Measurements from ENCODE around the gene DGCR8. TPM values are rescaled to one million over a fixed set of nuclear protein-coding genes. Genes with fewer than 3 reads are reported as not detected.

Gene DGCR8
- total RNA-seq, 1 donor from 2014 or later, result 32.5 TPM

GRCh38 chr22:20155330-20156041 is 75.4 kb downstream of the DGCR8 start:
- DNase-seq (ENCODE audit: low spot score), result no peak
- peak overlapping the region; percentile 51 for H3K4me3 Mint-ChIP-seq (ENCODE audit: unreplicated experiment)
- H3K27ac Mint-ChIP-seq (ENCODE audit: unreplicated experiment), result no peak overlapping the region
- no peaks in the 10 kb centered on the region for H3K27me3 Mint-ChIP-seq (ENCODE audit: low read depth)
- H3K9me3 Mint-ChIP-seq (ENCODE audit: low read depth), result no peaks in the 10 kb centered on the region
- no peak for TF ChIP-seq CTCF (IDR thresholded peaks at IDR 0.05)
- H3K4me1 Mint-ChIP-seq (ENCODE audit: low read depth), result peaks cover 12% of the 10 kb centered on the region
- H3K36me3 Mint-ChIP-seq (ENCODE audit: low read depth), result no peaks in the 10 kb centered on the region

- Mint-ChIP-seq H3K36me3 (ENCODE audit: low read depth) (no peaks in the 10 kb centered on the region), H3K9me3 (ENCODE audit: low read depth) (no peaks in the 10 kb centered on the region), H3K4me1 (ENCODE audit: low read depth) (peaks cover 12% of the 10 kb centered on the region), H3K4me3 (ENCODE audit: unreplicated experiment) (no peak overlapping the region), H3K27me3 (ENCODE audit: low read depth) (no peaks in the 10 kb centered on the region), H3K27ac (ENCODE audit: unreplicated experiment) (no peak overlapping the region)
- no peak for TF ChIP-seq CTCF (IDR thresholded peaks at IDR 0.05)
- DNase-seq (ENCODE audit: low spot score), result no peak
Measured at GRCh38 chr22:20156042-20156389, 76.0 kb downstream of the DGCR8 start.

DNA sequence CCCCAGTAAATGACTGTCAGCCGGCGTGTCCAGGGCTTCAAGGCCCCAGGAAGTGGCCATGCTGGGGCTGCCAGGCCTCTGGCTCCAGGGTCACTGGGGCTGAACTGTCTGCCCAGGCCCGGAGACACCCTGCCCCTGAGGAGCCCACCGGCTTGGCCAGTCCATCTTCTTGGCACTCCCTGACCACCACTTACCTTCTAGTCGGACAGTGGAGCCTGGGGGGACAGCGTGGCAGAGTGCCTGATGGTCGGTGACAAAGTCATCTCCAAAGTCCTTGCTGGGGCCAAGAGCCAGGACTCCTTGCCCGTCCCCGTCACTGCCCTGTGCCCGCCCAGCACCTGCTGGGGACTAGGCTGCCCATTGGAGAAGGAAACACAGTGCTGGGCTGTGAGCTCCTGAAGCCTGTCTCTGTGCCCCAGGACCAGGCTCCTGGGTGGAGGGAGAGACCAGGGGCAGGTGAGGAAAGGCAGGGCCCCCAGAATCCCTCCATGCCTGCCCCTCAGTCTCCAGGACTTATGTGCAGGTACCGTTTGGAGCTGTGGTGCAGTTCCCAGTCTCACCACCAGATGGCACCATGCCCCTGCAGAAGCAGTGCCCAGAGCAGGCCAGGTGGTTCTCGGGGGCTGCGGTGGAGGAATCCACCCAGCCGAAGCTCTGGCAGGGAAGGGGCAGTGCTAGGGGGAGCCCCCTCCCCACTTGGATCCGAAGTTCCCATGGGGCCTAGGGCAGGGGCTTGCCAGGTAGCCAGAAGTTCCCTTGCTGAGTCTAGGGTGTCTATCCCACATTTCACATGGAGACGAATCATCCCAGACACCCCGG is 76.8 kb downstream of the DGCR8 start:
- H3K4me3 Mint-ChIP-seq (ENCODE audit: unreplicated experiment), result no peak overlapping the region
- H3K4me1 Mint-ChIP-seq (ENCODE audit: low read depth), result peaks cover 12% of the 10 kb centered on the region

GRCh38 chr22:20157430-20158183 is 77.6 kb downstream of the DGCR8 start:
- Mint-ChIP-seq H3K4me3 (ENCODE audit: unreplicated experiment) (no peak overlapping the region), H3K9me3 (ENCODE audit: low read depth) (no peaks in the 10 kb centered on the region), H3K27ac (ENCODE audit: unreplicated experiment) (no peak overlapping the region), H3K27me3 (ENCODE audit: low read depth) (no peaks in the 10 kb centered on the region), H3K4me1 (ENCODE audit: low read depth) (peaks cover 12% of the 10 kb centered on the region), H3K36me3 (ENCODE audit: low read depth) (no peaks in the 10 kb centered on the region)
- no peak for DNase-seq (ENCODE audit: low spot score)
- TF ChIP-seq CTCF (IDR thresholded peaks at IDR 0.05), result no peak

More for the DNA sequence above, 76.8 kb downstream of the DGCR8 start:
- no peaks in the 10 kb centered on the region for H3K9me3 Mint-ChIP-seq (ENCODE audit: low read depth)
- DNase-seq (ENCODE audit: low spot score), result no peak
- TF ChIP-seq CTCF (IDR thresholded peaks at IDR 0.05), result peak; percentile 97
- no peaks in the 10 kb centered on the region for H3K27me3 Mint-ChIP-seq (ENCODE audit: low read depth)
- no peaks in the 10 kb centered on the region for H3K36me3 Mint-ChIP-seq (ENCODE audit: low read depth)
- H3K27ac Mint-ChIP-seq (ENCODE audit: unreplicated experiment), result no peak overlapping the region

DNA sequence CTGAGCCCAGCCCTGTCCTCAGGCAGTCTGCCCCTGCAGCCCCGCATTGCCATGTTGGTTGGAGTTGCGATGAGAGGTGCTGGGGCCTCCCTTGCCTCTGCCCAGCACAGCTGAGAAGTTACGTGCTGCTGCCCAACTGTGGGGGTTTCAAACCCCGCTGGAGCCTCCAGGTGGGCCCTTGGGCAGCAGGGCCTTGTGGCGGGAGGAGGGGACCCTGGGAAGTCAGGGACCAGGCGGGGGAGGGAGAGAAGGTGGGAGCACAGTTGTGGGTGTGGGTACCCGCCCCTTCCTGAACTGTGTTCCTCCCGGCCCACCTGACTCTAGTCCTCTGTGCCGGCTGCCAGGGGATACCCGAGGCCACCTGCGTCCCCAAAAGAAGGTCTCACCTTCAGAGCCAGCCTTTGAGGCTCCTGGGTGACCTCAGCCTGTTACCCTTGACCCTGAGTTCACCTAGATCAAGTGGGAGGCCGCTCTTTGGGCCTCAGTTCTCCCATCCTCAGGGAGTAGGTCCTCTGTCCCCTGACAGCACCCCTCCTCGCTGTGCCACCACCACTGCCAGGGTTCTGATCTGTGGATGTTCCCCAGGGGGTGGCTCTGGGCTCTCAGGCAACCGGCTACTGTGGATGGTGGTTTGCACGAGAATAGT is 78.5 kb downstream of the DGCR8 start:
- Mint-ChIP-seq H3K36me3 (ENCODE audit: low read depth) (no peaks in the 10 kb centered on the region), H3K4me3 (ENCODE audit: unreplicated experiment) (no peak overlapping the region), H3K9me3 (ENCODE audit: low read depth) (no peaks in the 10 kb centered on the region), H3K27me3 (ENCODE audit: low read depth) (no peaks in the 10 kb centered on the region), H3K27ac (ENCODE audit: unreplicated experiment) (no peak overlapping the region), H3K4me1 (ENCODE audit: low read depth) (peaks cover 11% of the 10 kb centered on the region)
- DNase-seq (ENCODE audit: low spot score), result no peak
- no peak for TF ChIP-seq CTCF (IDR thresholded peaks at IDR 0.05)
